ENCODE results near the gene PCDHA1. TPM values are rescaled to one million over a fixed set of nuclear protein-coding genes. Genes with fewer than 3 reads are reported as not detected.

PCDHA1 gene
- total RNA-seq, 1 donor from 2014 or later: not detected

GRCh38 chr5:140916325-140916724 is 130.4 kb downstream of the PCDHA1 start:
- H3K9me3 ChIP-seq: no peaks in the 10 kb centered on the region
- no peak overlapping the region for H3K4me3 ChIP-seq
- H3K27me3 ChIP-seq: no peaks in the 10 kb centered on the region
- no peak overlapping the region for H3K27ac ChIP-seq
- ATAC-seq: no peak
- intact Hi-C loops (cut with DNase I): no loop called here
- no peaks in the 10 kb centered on the region for H3K4me1 ChIP-seq
- no peak for TF ChIP-seq CTCF (IDR thresholded peaks at IDR 0.05)
- no peaks in the 10 kb centered on the region for H3K36me3 ChIP-seq
- DNase-seq: no peak

DNA sequence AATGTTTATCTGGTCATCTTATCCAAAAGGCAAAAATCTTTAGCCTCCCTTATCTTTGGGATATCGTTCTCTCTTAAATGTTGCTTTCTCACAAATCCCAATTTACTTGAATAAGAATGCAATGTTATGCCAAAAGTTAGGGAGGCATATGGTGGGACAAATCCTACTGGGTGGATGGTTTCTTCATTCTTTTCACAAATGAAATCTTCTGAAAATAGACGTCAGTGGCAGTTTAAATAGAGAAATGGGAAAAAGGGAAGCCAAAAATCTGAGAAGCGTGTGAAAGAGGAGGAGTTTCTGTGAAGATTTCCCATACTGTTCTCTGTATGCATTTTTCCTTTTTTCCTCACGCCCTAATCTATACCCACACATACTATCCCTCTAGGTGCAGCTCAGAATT is 137.7 kb downstream of the PCDHA1 start:
- Histone ChIP-seq H3K4me1 (peaks cover 5% of the 10 kb centered on the region), H3K27me3 (no peaks in the 10 kb centered on the region), H3K27ac (no peak overlapping the region), H3K36me3 (no peaks in the 10 kb centered on the region), H3K4me3 (no peak overlapping the region), H3K9me3 (no peaks in the 10 kb centered on the region)
- ATAC-seq: no peak
- no peak for TF ChIP-seq CTCF (IDR thresholded peaks at IDR 0.05)
- DNase-seq: no peak
- intact Hi-C loops (cut with DNase I): no loop called here

GRCh38 chr5:140925806-140926442 is 140.0 kb downstream of the PCDHA1 start, which contains the start of gene PCDHAC1:
PCDHAC1 (plus strand) TSS chr5:140926299; CDS start chr5:140926893, 594 bp downstream.
- ATAC-seq (peak; percentile 84), DNase-seq (peak; percentile 79)
- no peak for TF ChIP-seq CTCF (IDR thresholded peaks at IDR 0.05)
- peaks cover 5% of the 10 kb centered on the region for H3K4me1 ChIP-seq
- intact Hi-C loops (cut with DNase I): no loop called here
- H3K27ac ChIP-seq: no peak within 1 kb of the TSS
- no peaks in the 10 kb centered on the region for H3K36me3 ChIP-seq
- peak within 1 kb of the TSS; percentile 60 for H3K4me3 ChIP-seq
- no peaks in the 10 kb centered on the region for H3K27me3 ChIP-seq
- no peaks in the 10 kb centered on the region for H3K9me3 ChIP-seq

GRCh38 chr5:140926443-140927227 is 140.7 kb downstream of the PCDHA1 start:
- intact Hi-C loops (cut with DNase I): no loop called here

GRCh38 chr5:140927228-140927573 is 141.3 kb downstream of the PCDHA1 start:
- peak; percentile 22 for ATAC-seq
- Histone ChIP-seq H3K27me3 (no peaks in the 10 kb centered on the region), H3K27ac (no peak overlapping the region), H3K4me3 (peak overlapping the region; percentile 60), H3K36me3 (no peaks in the 10 kb centered on the region), H3K4me1 (peaks cover 5% of the 10 kb centered on the region), H3K9me3 (no peaks in the 10 kb centered on the region)
- no peak for TF ChIP-seq CTCF (IDR thresholded peaks at IDR 0.05)
- peak; percentile 66 for DNase-seq
- intact Hi-C loops (cut with DNase I): no loop called here

More at GRCh38 chr5:140926443-140927227, 140.7 kb downstream of the PCDHA1 start:
- peak overlapping the region; percentile 60 for H3K4me3 ChIP-seq
- ATAC-seq (peak; percentile 98), DNase-seq (peak; percentile 93)
- H3K36me3 ChIP-seq: no peaks in the 10 kb centered on the region
- peaks cover 5% of the 10 kb centered on the region for H3K4me1 ChIP-seq
- TF ChIP-seq CTCF (IDR thresholded peaks at IDR 0.05): peak; percentile 78
- H3K27ac ChIP-seq: no peak overlapping the region
- no peaks in the 10 kb centered on the region for H3K27me3 ChIP-seq
- no peaks in the 10 kb centered on the region for H3K9me3 ChIP-seq
